ENCODE results near the gene SOCS6.
"Not testable (repeated sequence)": the region's sequence is repeated elsewhere in the genome, so short reads cannot be mapped to it uniquely, and the experiment has no call there.

SOCS6 gene

DNA sequence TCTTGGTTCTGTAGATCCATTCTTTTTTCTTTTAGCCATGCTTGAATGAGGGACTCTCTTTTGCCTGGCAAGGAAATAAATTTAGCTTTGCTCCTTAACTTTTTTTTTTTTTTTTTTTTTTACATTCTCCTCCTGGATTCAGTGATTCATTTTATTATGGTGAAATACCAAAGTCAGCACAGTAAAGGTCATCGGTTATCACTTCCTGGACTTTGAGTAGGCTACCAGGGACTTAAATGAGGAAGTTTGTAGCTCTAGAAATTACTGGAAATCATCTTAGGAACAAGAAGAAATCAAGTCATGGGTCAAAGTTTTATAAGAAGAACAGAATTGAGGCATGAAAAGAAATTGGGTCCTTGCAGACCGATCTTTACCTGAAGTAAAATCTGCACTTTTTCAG lies 75.0 kb downstream of the SOCS6 start:
- DNase-seq = no peak

DNA sequence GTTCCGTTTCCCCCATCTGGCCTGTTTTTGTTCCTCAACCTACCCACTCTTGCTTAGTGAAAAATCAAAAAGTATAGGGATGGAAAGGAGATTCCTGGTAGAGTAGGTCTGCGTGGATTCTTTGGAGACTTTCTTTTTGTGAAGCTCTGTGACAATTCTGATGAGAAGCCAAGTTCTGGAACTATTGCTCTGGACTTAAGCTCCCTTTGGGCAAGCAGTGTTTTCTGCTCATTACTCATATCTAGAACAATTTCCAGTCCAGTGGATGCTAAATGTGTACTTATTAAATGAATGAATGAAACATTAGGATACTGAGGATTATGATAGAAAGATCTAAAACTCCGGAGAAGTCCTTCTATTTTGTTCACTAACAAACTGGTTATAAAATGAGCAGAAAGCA lies 76.5 kb downstream of the SOCS6 start:
- DNase-seq = no peak

DNA sequence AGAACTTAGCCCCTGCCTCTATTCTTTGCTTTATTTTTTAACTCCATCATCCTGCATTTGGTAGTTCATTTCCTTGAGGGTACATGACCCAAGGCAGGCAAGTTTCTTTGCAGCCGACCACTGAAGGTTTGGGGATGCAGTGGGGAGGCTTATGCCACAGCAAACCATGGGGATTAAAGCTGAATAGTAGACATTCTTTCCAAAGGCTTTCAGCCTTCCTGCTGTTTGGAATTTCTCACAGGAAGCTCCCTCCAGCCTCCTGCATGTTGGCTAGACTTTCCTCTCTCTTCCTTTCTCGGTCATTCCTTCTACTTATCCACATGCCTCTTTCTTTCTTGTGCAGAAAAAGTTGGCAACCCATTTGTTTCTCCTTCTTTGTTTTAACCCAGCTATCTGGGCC lies 77.3 kb downstream of the SOCS6 start:
- DNase-seq = no peak

DNA sequence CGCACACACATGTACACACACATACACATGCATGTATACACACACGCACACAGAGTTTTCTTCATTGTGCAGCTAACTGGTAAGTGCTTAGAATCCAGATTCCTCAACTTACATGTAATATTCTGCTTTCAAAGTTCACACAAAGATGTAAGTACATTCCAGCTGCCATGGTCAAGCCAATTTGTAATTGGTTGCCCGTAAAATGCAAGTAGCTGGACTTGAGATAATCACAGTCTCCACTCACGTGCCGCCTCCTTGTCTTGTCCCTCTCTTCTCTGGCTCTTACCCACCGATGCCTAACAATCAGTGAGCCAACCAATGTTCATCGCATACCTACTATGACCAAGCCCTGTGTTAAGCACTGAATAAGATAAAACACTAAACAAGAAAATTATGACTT lies 77.8 kb downstream of the SOCS6 start:
- no peak for DNase-seq

DNA sequence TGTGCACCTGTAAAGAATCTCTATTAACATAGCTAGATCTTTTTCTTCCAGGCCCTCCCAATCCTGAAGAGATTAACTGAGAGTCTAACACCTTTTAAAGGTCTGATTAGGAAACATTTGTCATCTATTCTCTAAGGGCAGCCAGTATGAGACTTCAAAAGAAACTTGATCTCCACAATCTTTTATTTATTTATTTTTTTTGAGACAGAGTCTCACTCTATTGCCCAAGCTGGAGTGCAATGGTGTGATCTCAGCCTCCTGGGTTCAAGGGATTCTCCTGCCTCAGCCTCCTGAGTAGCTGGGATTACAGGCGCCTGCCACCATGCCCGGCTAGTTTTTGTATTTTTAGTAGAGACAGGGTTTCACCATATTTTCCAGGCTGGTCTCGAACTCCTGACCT lies 78.5 kb downstream of the SOCS6 start:
- not testable (repeated sequence) for DNase-seq

DNA sequence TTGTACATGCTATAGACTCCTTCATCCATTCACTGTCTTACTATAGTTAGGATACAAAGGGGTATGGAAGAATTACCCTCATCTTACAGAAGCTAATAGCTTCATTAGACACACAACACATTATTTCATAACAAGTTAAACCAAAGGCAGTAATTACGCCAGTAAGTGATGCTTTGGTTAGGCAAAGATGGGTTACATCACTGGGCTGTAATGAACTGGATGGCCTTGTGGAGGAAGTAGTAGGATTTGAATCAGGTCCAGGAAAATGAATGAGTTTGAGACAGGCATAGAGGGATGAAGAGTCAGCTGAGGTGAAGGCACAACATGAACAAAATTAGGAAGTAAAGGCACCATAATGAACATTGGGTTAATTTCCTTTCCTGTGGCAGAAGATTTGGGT lies 80.1 kb downstream of the SOCS6 start:
- DNase-seq = no peak

DNA sequence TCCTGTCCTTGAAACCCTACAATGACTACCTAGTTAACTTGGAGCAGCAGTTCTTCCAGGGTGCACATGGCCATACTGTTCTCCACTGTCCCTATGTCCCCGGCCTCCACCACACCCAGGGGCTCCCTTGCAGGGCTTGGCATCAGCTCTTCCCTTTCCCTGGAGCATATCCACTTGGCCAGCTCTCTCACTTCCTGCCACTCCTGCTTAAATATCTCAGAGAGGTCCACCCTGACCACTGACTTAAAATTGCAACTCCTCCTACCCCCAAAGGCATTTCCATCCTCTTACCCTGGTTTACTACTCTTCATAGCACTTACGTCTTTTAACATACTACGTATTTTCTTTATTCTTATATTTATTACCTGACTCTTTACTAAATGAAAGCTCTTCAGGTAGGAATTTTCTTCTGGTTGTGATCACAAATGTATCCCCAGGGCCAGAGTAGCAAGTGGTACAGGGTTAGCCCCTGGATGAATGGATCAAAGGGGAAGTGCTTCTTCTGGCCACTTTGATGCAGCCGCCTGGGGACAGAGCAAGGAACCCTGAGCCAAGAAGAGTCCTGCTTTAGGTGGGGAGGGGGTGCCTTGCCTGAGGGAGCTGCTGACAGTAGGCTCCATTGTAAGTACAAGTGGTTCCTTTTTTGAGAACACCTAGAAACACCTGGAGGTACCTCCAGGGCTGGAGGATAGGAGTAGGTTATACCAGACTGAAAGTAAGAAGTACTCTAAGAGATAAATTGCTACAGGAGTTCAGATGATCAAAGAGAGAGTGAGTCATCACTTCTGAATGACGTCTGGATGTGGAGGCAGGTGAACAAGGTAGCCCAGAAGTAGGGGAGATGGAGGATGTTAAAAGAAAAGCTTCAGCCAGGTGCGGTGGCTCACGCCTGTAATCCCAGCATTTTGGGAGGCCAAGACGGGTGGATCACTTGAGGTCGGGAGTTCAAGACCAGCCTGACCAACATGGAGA lies 82.2 kb downstream of the SOCS6 start:
- DNase-seq = no peak

DNA sequence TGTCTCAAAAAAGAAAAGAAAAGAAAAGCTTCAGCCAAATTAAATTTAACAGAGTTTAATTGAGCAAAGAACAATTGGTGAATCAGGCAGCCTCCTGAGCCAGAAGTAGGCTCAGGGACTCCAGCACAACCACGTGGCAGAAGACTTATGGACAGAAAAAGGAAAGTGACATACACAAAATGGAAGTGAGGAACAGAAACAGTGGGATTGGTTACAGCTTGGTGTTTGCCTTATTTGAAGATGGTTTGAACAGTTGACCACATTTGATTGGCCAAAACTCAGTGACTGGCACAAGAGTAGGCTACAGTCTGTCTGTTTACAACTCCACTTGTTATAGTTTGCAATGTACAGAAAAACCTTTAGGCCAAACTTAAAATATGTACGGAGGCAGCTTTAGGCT lies 83.1 kb downstream of the SOCS6 start:
- DNase-seq = no peak

DNA sequence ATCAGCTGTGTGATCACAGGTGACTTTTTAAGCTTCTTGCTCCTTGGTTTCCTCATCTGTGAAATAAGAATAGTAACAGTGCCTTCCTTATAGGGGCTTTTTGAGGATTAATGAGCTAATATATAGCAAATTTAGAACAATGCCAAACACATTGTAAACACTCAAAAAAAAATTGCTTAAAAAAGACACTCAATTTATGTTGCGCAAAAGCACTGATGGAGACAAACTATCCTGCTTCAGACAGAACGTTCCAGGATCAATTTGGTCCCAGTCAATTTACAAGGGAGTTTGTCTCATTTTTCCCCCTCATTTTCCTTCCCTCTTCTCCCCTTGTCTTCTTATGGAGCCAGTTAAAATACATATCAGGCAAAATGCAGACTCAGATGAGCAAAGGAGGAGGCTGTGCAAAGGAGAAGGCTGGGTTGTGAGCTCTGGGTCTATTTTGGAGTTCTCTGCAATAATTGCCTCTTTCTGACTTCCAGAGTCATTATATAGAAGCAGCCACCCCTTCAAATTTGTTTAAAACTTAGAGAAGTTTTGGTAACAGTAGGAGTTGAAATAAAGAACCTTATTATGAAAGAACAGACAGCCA lies 83.7 kb downstream of the SOCS6 start:
- DNase-seq = no peak

DNA sequence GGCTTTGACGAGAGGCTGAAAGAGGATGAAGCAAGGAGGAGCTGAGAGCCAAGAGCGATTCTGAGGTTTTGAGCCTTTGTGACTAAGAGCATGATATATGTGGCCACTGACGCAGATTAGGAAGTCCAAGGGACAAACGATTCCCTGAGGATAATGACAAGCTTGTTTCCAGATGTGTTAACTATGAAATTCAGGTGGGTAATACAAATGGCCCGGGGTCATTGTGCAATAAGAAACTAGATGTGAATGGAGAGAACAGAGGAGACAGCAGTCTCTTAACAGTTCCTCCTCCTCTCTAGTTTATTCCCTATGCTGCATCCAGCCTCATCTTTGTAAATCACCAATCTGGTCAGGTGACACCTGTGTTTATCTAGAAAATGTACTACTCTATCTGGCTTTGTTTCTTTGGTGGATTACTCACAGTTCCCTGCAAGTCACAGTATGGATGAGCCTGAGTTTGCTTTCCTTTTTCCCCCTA lies 84.2 kb downstream of the SOCS6 start:
- DNase-seq = no peak

DNA sequence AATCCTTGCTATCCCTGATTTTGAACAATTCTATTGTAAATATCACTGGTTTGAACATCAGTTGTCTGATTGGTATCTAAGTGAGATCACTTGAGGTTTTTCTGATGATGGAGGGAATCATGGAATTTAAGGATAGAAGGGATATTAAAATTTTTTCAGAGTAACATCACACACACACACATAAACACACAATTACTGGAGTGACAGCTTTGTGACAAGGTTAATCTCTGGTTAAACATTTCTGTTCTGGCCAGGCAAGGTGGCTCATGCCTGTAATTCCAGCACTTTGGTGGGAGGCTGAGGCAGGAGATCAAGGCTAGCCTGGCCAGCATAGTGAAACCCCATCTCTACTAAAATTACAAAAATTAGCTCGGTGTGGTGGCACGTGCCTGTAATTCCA lies 85.3 kb downstream of the SOCS6 start:
- DNase-seq = no peak

DNA sequence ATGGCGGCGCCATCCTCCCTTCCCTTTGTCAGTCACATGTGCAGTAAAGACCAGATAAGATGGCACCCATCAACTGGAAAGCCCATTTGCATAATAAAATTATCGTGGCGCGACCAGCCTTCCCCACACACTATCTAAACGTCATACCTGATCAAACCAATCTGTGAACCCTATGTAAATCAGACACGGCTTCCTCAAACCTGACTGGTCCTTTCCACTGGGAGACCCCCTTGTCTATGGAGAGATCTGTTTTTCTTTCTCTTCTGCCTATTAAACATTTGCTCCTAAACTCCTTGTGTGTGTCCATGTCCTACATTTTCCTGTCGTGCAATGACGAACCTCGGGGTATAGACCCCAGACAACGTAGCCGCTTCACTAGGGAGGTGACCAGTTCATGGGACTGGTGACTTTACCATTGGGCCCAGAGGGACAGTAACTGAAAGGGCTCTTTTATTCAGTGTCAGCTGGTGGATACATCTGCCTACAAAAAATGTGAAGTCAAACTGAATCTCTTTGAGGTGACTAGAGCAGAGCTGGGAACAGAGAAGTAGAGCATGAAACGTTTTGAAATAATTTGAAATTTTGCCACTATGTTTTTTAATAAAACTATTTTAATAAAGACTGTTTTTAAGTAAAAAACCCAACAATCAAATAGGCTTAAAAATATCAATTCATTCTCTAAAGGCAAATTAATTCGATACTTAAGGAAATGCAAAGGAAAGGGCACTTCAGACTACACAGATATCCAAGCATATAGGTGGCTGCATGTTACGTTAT lies 87.5 kb downstream of the SOCS6 start:
- DNase-seq = no peak

DNA sequence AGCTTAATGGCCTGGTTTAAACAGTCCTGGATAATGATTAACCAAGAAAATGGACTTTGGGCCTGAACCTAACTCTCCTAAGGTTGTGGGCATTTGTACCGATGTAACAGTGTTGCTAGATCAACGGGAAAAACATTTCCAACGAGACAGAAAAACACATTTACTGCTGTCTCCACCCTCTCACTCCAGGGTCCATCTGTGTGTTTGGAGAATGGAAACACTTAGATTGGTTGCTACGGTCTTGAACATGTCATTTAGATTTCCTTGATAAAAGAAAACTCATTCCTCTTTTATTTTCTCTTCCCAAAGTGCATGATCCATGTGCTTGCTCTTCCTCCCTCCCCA lies 88.0 kb downstream of the SOCS6 start:
- DNase-seq = no peak

DNA sequence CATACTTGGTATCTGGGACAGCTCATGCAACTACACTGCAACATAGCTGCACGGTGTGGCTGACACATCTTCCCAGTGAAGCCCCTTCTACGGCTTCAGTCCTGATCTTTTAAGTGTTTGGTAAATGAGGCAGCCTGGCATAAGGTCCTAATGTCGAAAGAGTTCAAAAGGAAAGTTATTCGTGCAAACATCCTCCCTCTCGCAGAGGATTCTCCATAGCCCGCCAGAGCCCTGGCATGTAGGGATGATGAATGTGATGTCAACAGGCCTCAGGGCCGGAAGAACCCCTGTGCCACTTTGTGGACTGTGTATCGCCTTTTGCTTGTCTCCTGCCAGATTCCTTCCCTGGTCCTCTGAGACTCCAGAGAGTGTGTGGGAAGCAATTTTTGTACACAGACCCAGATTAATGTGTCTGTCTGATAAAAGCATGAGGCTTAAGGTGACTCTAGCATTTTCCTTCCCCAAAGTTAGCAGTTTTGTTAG lies 88.5 kb downstream of the SOCS6 start:
- no peak for DNase-seq

DNA sequence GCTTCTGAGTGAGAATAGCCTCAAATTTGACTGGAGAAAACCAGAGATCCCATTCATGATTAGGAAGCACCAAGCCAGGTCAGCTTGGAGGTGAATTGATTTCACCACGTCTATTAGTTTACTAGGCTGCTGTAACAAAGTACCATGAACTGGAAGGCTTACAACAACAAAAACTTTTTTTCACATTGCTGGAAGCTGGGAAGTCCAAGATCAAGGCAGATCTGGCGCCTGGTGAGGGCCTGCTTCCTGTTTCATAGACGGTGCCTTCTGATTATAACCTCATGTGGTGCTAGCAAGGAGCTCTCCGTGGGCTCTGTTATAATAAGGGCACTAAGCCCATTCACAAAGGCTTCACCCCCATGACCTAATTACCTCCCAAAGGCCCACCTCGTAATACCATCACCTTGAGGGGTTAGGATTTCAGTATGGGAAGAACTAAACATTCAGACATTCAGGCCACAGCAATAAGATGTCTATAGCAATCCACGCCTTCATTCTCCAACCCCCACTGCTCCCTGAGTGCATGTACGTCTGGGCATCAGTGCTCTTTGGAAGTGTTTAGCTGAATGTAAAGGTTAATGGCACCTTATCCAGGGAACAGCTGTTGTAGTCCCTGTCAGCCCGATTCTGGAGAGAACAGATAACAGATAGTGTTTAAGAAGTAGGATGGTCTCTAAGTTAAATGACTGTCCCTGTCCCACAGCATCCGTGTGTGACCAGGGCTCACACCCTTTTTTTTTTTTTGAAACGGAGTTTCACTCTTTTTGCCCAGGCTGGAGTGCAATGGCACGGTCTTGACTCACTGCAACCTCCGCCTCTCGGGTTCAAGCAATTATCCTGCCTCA lies 89.2 kb downstream of the SOCS6 start:
- no peak for DNase-seq
